SJSA1 (cell line): Measurements from ENCODE around the gene SH3GL3. TPM values are rescaled to one million over a fixed set of nuclear protein-coding genes. Genes with fewer than 3 reads are reported as not detected.

Experiments used
- DNase-seq, 2 experiments: peaks; one replicate each; pipeline ENCODE4 v3.0.0-alpha.2; 2015 to 2020; ENCODE audit warnings: low spot score in 2 of 2, low read depth in 1 of 2
- H3K27ac ChIP-seq: fragments of 250-450 bp; sonication (Bioruptor Pico); 2 replicates; pipeline ENCODE4 v1.5.1; 2020; ENCODE audit warnings: mild to moderate bottlenecking, moderate library complexity
- H3K27me3 ChIP-seq: fragments of 250-450 bp; sonication (Bioruptor Pico); replicated peaks from 2 replicates; pipeline ENCODE4 v1.5.1; 2020; ENCODE audit warnings: mild to moderate bottlenecking, moderate library complexity
- H3K36me3 ChIP-seq: fragments of 250-450 bp; sonication (Bioruptor Pico); 2 replicates; pipeline ENCODE4 v1.5.1; 2020; ENCODE audit warnings: mild to moderate bottlenecking
- H3K4me1 ChIP-seq: fragments of 250-450 bp; sonication (Bioruptor Pico); replicated peaks from 2 replicates; pipeline ENCODE4 v1.6.1; 2021; ENCODE audit warnings: mild to moderate bottlenecking
- H3K4me3 ChIP-seq: fragments of 250-450 bp; sonication (Bioruptor Pico); 2 replicates; pipeline ENCODE4 v1.5.1; 2020; ENCODE audit warnings: mild to moderate bottlenecking
- H3K9me3 ChIP-seq: fragments of 250-450 bp; sonication (Bioruptor Pico); replicated peaks from 2 replicates; pipeline ENCODE4 v1.5.1; 2020; ENCODE audit warnings: mild to moderate bottlenecking
- total RNA-seq: library from RNA; depleted of rRNA; stranded (reverse); fragments of >200 nt; shearing (Covaris generic); gene quantifications from 2 replicates; pipeline ENCODE4 v1.2.3, GENCODE V29; 2014; rRNA removed

Gene SH3GL3
- 0.60 and 0.66 TPM in 2 replicates for total RNA-seq

GRCh38 chr15:83446904-83447709 lies at the start of gene SH3GL3:
Gene SH3GL3, plus strand, starts transcription at chr15:83447341. Its CDS starts 193 bp downstream, at chr15:83447534.
- Histone ChIP-seq H3K4me3 (peak within 1 kb of the TSS; percentile 46), H3K4me1 (peaks cover 11% of the 10 kb centered on the region), H3K36me3 (no peaks in the 10 kb centered on the region), H3K27ac (no peak within 1 kb of the TSS), H3K27me3 (0 out of 2 replicates have a peak, but pooled peaks cover 7% of the 10 kb centered on the region), H3K9me3 (no peaks in the 10 kb centered on the region)
- DNase-seq = peak; percentile 37 to 65

GRCh38 chr15:83398626-83399025 lies 48.5 kb upstream of the SH3GL3 start:
- DNase-seq = no peak
- no peaks in the 10 kb centered on the region for H3K4me1 ChIP-seq
- H3K27ac ChIP-seq = no peak overlapping the region
- H3K9me3 ChIP-seq = no peaks in the 10 kb centered on the region
- no peaks in the 10 kb centered on the region for H3K36me3 ChIP-seq
- no peaks in the 10 kb centered on the region for H3K27me3 ChIP-seq
- no peak overlapping the region for H3K4me3 ChIP-seq

- H3K27me3 ChIP-seq = no peaks in the 10 kb centered on the region
- H3K27ac ChIP-seq = no peak overlapping the region
- H3K4me3 ChIP-seq = no peak overlapping the region
- H3K4me1 ChIP-seq = no peaks in the 10 kb centered on the region
- H3K9me3 ChIP-seq = no peaks in the 10 kb centered on the region; the same call in 1 of the 2 replicates
- no peaks in the 10 kb centered on the region for H3K36me3 ChIP-seq
- no peak for DNase-seq
Measured at GRCh38 chr15:83404121-83404520, 43.0 kb upstream of the SH3GL3 start.

GRCh38 chr15:83410532-83410931 lies 36.6 kb upstream of the SH3GL3 start:
- Histone ChIP-seq H3K36me3 (no peaks in the 10 kb centered on the region), H3K4me1 (no peaks in the 10 kb centered on the region), H3K9me3 (no peaks in the 10 kb centered on the region; the same call in 1 of the 2 replicates), H3K27ac (no peak overlapping the region), H3K27me3 (no peaks in the 10 kb centered on the region), H3K4me3 (no peak overlapping the region)
- no peak for DNase-seq

GRCh38 chr15:83413054-83413719 lies 34.0 kb upstream of the SH3GL3 start:
- no peak overlapping the region for H3K4me3 ChIP-seq
- no peak for DNase-seq
- no peaks in the 10 kb centered on the region for H3K9me3 ChIP-seq
- H3K4me1 ChIP-seq = no peaks in the 10 kb centered on the region
- no peaks in the 10 kb centered on the region for H3K36me3 ChIP-seq
- no peak overlapping the region for H3K27ac ChIP-seq
- no peaks in the 10 kb centered on the region for H3K27me3 ChIP-seq

- no peak overlapping the region for H3K4me3 ChIP-seq
- no peak overlapping the region for H3K27ac ChIP-seq
- no peaks in the 10 kb centered on the region for H3K4me1 ChIP-seq
- no peaks in the 10 kb centered on the region for H3K27me3 ChIP-seq
- no peaks in the 10 kb centered on the region for H3K36me3 ChIP-seq
- DNase-seq = no peak
- no peaks in the 10 kb centered on the region for H3K9me3 ChIP-seq
Measured at GRCh38 chr15:83422081-83422480, 25.1 kb upstream of the SH3GL3 start.

- no peak for DNase-seq
- no peak overlapping the region for H3K27ac ChIP-seq
- H3K36me3 ChIP-seq = no peaks in the 10 kb centered on the region
Measured at GRCh38 chr15:83422541-83422940, 24.6 kb upstream of the SH3GL3 start.

GRCh38 chr15:83424101-83424500 lies 23.0 kb upstream of the SH3GL3 start:
- Histone ChIP-seq H3K4me1 (no peaks in the 10 kb centered on the region), H3K4me3 (no peak overlapping the region), H3K9me3 (no peaks in the 10 kb centered on the region), H3K27me3 (no peaks in the 10 kb centered on the region), H3K36me3 (no peaks in the 10 kb centered on the region), H3K27ac (no peak overlapping the region)
- DNase-seq = no peak

More at GRCh38 chr15:83422541-83422940, 24.6 kb upstream of the SH3GL3 start:
- Histone ChIP-seq H3K27me3 (no peaks in the 10 kb centered on the region), H3K4me1 (no peaks in the 10 kb centered on the region), H3K9me3 (no peaks in the 10 kb centered on the region), H3K4me3 (no peak overlapping the region)

GRCh38 chr15:83430441-83430840 lies 16.7 kb upstream of the SH3GL3 start:
- no peak overlapping the region for H3K4me3 ChIP-seq
- no peaks in the 10 kb centered on the region for H3K36me3 ChIP-seq
- H3K4me1 ChIP-seq = no peaks in the 10 kb centered on the region

GRCh38 chr15:83431521-83431920 lies 15.6 kb upstream of the SH3GL3 start:
- Histone ChIP-seq H3K4me3 (no peak overlapping the region), H3K36me3 (no peaks in the 10 kb centered on the region), H3K27ac (no peak overlapping the region), H3K9me3 (no peaks in the 10 kb centered on the region), H3K27me3 (0 out of 2 replicates have a peak, but pooled peaks cover 9% of the 10 kb centered on the region), H3K4me1 (no peaks in the 10 kb centered on the region)
- DNase-seq = no peak

More at GRCh38 chr15:83430441-83430840, 16.7 kb upstream of the SH3GL3 start:
- Histone ChIP-seq H3K27me3 (0 out of 2 replicates have a peak, but pooled peaks cover 8% of the 10 kb centered on the region), H3K9me3 (no peaks in the 10 kb centered on the region), H3K27ac (no peak overlapping the region)
- no peak for DNase-seq

- no peak overlapping the region for H3K4me3 ChIP-seq
- no peaks in the 10 kb centered on the region for H3K4me1 ChIP-seq
- H3K9me3 ChIP-seq = no peaks in the 10 kb centered on the region
- no peaks in the 10 kb centered on the region for H3K36me3 ChIP-seq
- H3K27me3 ChIP-seq = 0 out of 2 replicates have a peak, but pooled peaks cover 9% of the 10 kb centered on the region
- no peak for DNase-seq
- no peak overlapping the region for H3K27ac ChIP-seq
Measured at GRCh38 chr15:83435202-83435601, 11.9 kb upstream of the SH3GL3 start.

GRCh38 chr15:83435782-83436181 lies 11.4 kb upstream of the SH3GL3 start:
- Histone ChIP-seq H3K4me1 (no peaks in the 10 kb centered on the region), H3K9me3 (no peaks in the 10 kb centered on the region), H3K27ac (no peak overlapping the region), H3K36me3 (no peaks in the 10 kb centered on the region), H3K27me3 (0 out of 2 replicates have a peak, but pooled peaks cover 9% of the 10 kb centered on the region), H3K4me3 (no peak overlapping the region)
- no peak for DNase-seq

- no peak overlapping the region for H3K27ac ChIP-seq
- peak in 1 of 2 experiments; percentile 27 for DNase-seq
- no peaks in the 10 kb centered on the region for H3K36me3 ChIP-seq
- H3K9me3 ChIP-seq = no peaks in the 10 kb centered on the region
- 0 out of 2 replicates have a peak, but pooled peaks cover 9% of the 10 kb centered on the region for H3K27me3 ChIP-seq
- H3K4me3 ChIP-seq = no peak overlapping the region
- no peaks in the 10 kb centered on the region for H3K4me1 ChIP-seq
Measured at GRCh38 chr15:83436513-83437158, 10.5 kb upstream of the SH3GL3 start.
